Naive thymus-derived CD8-positive, alpha-beta T cell (primary cell): Measurements from ENCODE around the gene THSD4. TPM values are rescaled to one million over a fixed set of nuclear protein-coding genes. Genes with fewer than 3 reads are reported as not detected.

Source experiments
- ATAC-seq, 2 donors: fragments of 150-1000 bp; cut with Tn5 transposase in 1 of 2; sonication (Bioruptor Pico), chemical (Tn5 transposase) in 1 of 2; 1 replicate in 1 of 2; 2 replicates in 1 of 2; pipeline ENCODE4 v1.10.0; 2021; ENCODE audit warnings: mild to moderate bottlenecking in 2 of 2, moderate library complexity in 2 of 2
- POLR2A ChIA-PET: fragments of 350-600 bp; sonication (Branson Sonifier 250); formaldehyde crosslinking; loops from one replicate; lab custom pipeline; 2021; ENCODE audit warnings: antibody characterized with exemption; lab: Charles Lee
- DNase-seq, 10 donors: peaks; one replicate each; pipeline versions ENCODE4 v3.0.0 to v3.0.0-alpha.2; 2020 to 2022
- H3K27ac Mint-ChIP-seq, 10 donors: one replicate each; pipeline ENCODE4 v1.8.0; 2020 to 2022; ENCODE audit warnings: mild to moderate bottlenecking in 10 of 10, mixed read lengths in 10 of 10, moderate library complexity in 4 of 10, inconsistent platforms in 1 of 10
- H3K27me3 Mint-ChIP-seq, 5 donors: one replicate each; pipeline ENCODE4 v1.8.0; 2021 to 2022; ENCODE audit warnings: mixed read lengths in 5 of 5
- H3K36me3 Mint-ChIP-seq, 3 donors: one replicate each; pipeline ENCODE4 v1.8.0; 2020 to 2022; ENCODE audit warnings: mixed read lengths in 3 of 3, mild to moderate bottlenecking in 2 of 3, inconsistent platforms in 1 of 3
- H3K4me1 Mint-ChIP-seq, 4 donors: one replicate each; pipeline ENCODE4 v1.8.0; 2021 to 2022; ENCODE audit warnings: mixed read lengths in 4 of 4
- H3K4me3 Mint-ChIP-seq, 10 donors: one replicate each; pipeline ENCODE4 v1.8.0; 2020 to 2022; ENCODE audit warnings: mild to moderate bottlenecking in 10 of 10, mixed read lengths in 10 of 10, moderate library complexity in 6 of 10, inconsistent platforms in 1 of 10
- H3K9me3 Mint-ChIP-seq, 9 donors: one replicate each; pipeline ENCODE4 v1.8.0; 2020 to 2022; ENCODE audit warnings: mixed read lengths in 9 of 9, mild to moderate bottlenecking in 3 of 9, inconsistent platforms in 1 of 9, moderate library complexity in 1 of 9
- polyA plus RNA-seq, 3 donors: library from polyadenylated mRNA; unstranded; fragments of 300-500 nt; fragmentation: Illumina TruSeq; gene quantifications; one replicate each; pipeline ENCODE4 v1.2.3, GENCODE V29; 2021
- total RNA-seq, 8 experiments: library from RNA in 2 of 8; stranded (reverse) in 2 of 8; gene quantifications; one replicate each; pipeline ENCODE4 v1.2.3 and lab custom pipeline; 2021 to 2026

THSD4 gene
- total and polyA plus RNA-seq, 5 experiments from 2014 or later, result not detected

- ATAC-seq (no peak), DNase-seq (no peak)
- H3K4me3 Mint-ChIP-seq, result no peak overlapping the region
- H3K27me3 Mint-ChIP-seq, result peaks cover 11 to 32% (median 20%) of the 10 kb centered on the region in 5 donors
- no peak overlapping the region for H3K27ac Mint-ChIP-seq
- POLR2A ChIA-PET, result no interaction called here
- peaks cover 0 to 3% (median 0%) of the 10 kb centered on the region in 3 donors for H3K36me3 Mint-ChIP-seq
- peaks cover 0 to 13% (median 2%) of the 10 kb centered on the region in 9 donors for H3K9me3 Mint-ChIP-seq
- H3K4me1 Mint-ChIP-seq, result no peaks in the 10 kb centered on the region
Measured at GRCh38 chr15:71559616-71560015, 444.3 kb downstream of the THSD4 start.

GRCh38 chr15:71562251-71562650 lies 447.0 kb downstream of the THSD4 start:
- Mint-ChIP-seq H3K9me3 (peaks cover 0 to 13% (median 2%) of the 10 kb centered on the region in 9 donors), H3K4me1 (no peaks in the 10 kb centered on the region), H3K4me3 (no peak overlapping the region), H3K27me3 (peaks cover 11 to 38% (median 20%) of the 10 kb centered on the region in 5 donors), H3K27ac (no peak overlapping the region), H3K36me3 (peaks cover 0 to 3% (median 0%) of the 10 kb centered on the region in 3 donors)
- no peak for DNase-seq
- POLR2A ChIA-PET, result no interaction called here
- ATAC-seq, result no peak

- ATAC-seq (no peak), DNase-seq (no peak)
- no peak overlapping the region for H3K27ac Mint-ChIP-seq
- peaks cover 0 to 8% (median 2%) of the 10 kb centered on the region in 9 donors for H3K9me3 Mint-ChIP-seq
- peaks cover 18 to 47% (median 24%) of the 10 kb centered on the region in 5 donors for H3K27me3 Mint-ChIP-seq
- no peak overlapping the region for H3K4me3 Mint-ChIP-seq
- H3K4me1 Mint-ChIP-seq, result no peaks in the 10 kb centered on the region
- POLR2A ChIA-PET, result no interaction called here
- H3K36me3 Mint-ChIP-seq, result no peaks in the 10 kb centered on the region
Measured at GRCh38 chr15:71564217-71564616, 448.9 kb downstream of the THSD4 start.

- H3K9me3 Mint-ChIP-seq, result peaks cover 0 to 11% (median 0%) of the 10 kb centered on the region in 9 donors
Measured at GRCh38 chr15:71565006-71565405, 449.7 kb downstream of the THSD4 start.

GRCh38 chr15:71565631-71566160 lies 450.4 kb downstream of the THSD4 start:
- peaks cover 0 to 11% (median 0%) of the 10 kb centered on the region in 9 donors for H3K9me3 Mint-ChIP-seq
- POLR2A ChIA-PET, result no interaction called here
- DNase-seq (no peak), ATAC-seq (no peak)
- no peaks in the 10 kb centered on the region for H3K36me3 Mint-ChIP-seq
- no peak overlapping the region for H3K27ac Mint-ChIP-seq
- no peaks in the 10 kb centered on the region for H3K4me1 Mint-ChIP-seq
- H3K4me3 Mint-ChIP-seq, result no peak overlapping the region
- peaks cover 14 to 42% (median 20%) of the 10 kb centered on the region in 5 donors for H3K27me3 Mint-ChIP-seq

More at GRCh38 chr15:71565006-71565405, 449.7 kb downstream of the THSD4 start:
- no peak for DNase-seq
- Mint-ChIP-seq H3K4me1 (no peaks in the 10 kb centered on the region), H3K27me3 (peaks cover 14 to 44% (median 20%) of the 10 kb centered on the region in 5 donors), H3K36me3 (no peaks in the 10 kb centered on the region), H3K27ac (no peak overlapping the region), H3K4me3 (no peak overlapping the region)
- no peak for ATAC-seq
- POLR2A ChIA-PET, result no interaction called here

GRCh38 chr15:71566226-71566625 lies 451.0 kb downstream of the THSD4 start:
- Mint-ChIP-seq H3K27ac (no peak overlapping the region), H3K27me3 (peaks cover 12 to 37% (median 19%) of the 10 kb centered on the region in 5 donors), H3K36me3 (no peaks in the 10 kb centered on the region), H3K4me1 (no peaks in the 10 kb centered on the region), H3K9me3 (peaks cover 0 to 11% (median 0%) of the 10 kb centered on the region in 9 donors), H3K4me3 (no peak overlapping the region)
- DNase-seq (no peak), ATAC-seq (no peak)
- POLR2A ChIA-PET, result no interaction called here

GRCh38 chr15:71567173-71567572 lies 451.9 kb downstream of the THSD4 start:
- H3K27ac Mint-ChIP-seq, result no peak overlapping the region
- POLR2A ChIA-PET, result no interaction called here
- DNase-seq (no peak), ATAC-seq (no peak)
- H3K9me3 Mint-ChIP-seq, result peaks cover 0 to 11% (median 0%) of the 10 kb centered on the region in 9 donors
- H3K27me3 Mint-ChIP-seq, result peaks cover 9 to 31% (median 15%) of the 10 kb centered on the region in 5 donors
- H3K4me3 Mint-ChIP-seq, result no peak overlapping the region
- no peaks in the 10 kb centered on the region for H3K36me3 Mint-ChIP-seq
- no peaks in the 10 kb centered on the region for H3K4me1 Mint-ChIP-seq

- H3K27ac Mint-ChIP-seq, result no peak overlapping the region
- H3K36me3 Mint-ChIP-seq, result no peaks in the 10 kb centered on the region
- no peak overlapping the region for H3K4me3 Mint-ChIP-seq
- no peaks in the 10 kb centered on the region for H3K4me1 Mint-ChIP-seq
- ATAC-seq (no peak), DNase-seq (no peak)
- POLR2A ChIA-PET, result no interaction called here
- peaks cover 0 to 11% (median 0%) of the 10 kb centered on the region in 9 donors for H3K9me3 Mint-ChIP-seq
- peaks cover 9 to 32% (median 17%) of the 10 kb centered on the region in 5 donors for H3K27me3 Mint-ChIP-seq
Measured at GRCh38 chr15:71568227-71568626, 453.0 kb downstream of the THSD4 start.

GRCh38 chr15:71570736-71571135 lies 455.5 kb downstream of the THSD4 start:
- Mint-ChIP-seq H3K9me3 (peaks cover 0 to 11% (median 0%) of the 10 kb centered on the region in 9 donors), H3K4me3 (no peak overlapping the region), H3K27ac (no peak overlapping the region), H3K27me3 (peaks cover 10 to 30% (median 17%) of the 10 kb centered on the region in 5 donors), H3K36me3 (no peaks in the 10 kb centered on the region), H3K4me1 (no peaks in the 10 kb centered on the region)
- POLR2A ChIA-PET, result no interaction called here
- ATAC-seq, result no peak
- DNase-seq, result no peak

- Mint-ChIP-seq H3K4me1 (no peaks in the 10 kb centered on the region), H3K27me3 (peaks cover 10 to 30% (median 17%) of the 10 kb centered on the region in 5 donors), H3K27ac (no peak overlapping the region), H3K9me3 (peaks cover 0 to 11% (median 0%) of the 10 kb centered on the region in 9 donors), H3K4me3 (no peak overlapping the region), H3K36me3 (no peaks in the 10 kb centered on the region)
- no peak for ATAC-seq
- no peak for DNase-seq
- POLR2A ChIA-PET, result no interaction called here
Measured at GRCh38 chr15:71571641-71572040, 456.4 kb downstream of the THSD4 start.

- Mint-ChIP-seq H3K9me3 (peaks cover 0 to 11% (median 0%) of the 10 kb centered on the region in 9 donors), H3K27me3 (peaks cover 9 to 21% (median 14%) of the 10 kb centered on the region in 5 donors), H3K27ac (no peak overlapping the region), H3K4me3 (no peak overlapping the region), H3K36me3 (no peaks in the 10 kb centered on the region), H3K4me1 (no peaks in the 10 kb centered on the region)
- POLR2A ChIA-PET, result no interaction called here
- no peak for ATAC-seq
- no peak for DNase-seq
Measured at GRCh38 chr15:71572452-71573053, 457.3 kb downstream of the THSD4 start.

GRCh38 chr15:71573599-71573998 lies 458.3 kb downstream of the THSD4 start:
- H3K4me1 Mint-ChIP-seq, result no peaks in the 10 kb centered on the region
- peaks cover 0 to 11% (median 0%) of the 10 kb centered on the region in 9 donors for H3K9me3 Mint-ChIP-seq
- ATAC-seq (no peak), DNase-seq (no peak)
- H3K27me3 Mint-ChIP-seq, result peaks cover 9 to 18% (median 13%) of the 10 kb centered on the region in 5 donors
- no peak overlapping the region for H3K27ac Mint-ChIP-seq
- POLR2A ChIA-PET, result no interaction called here
- no peaks in the 10 kb centered on the region for H3K36me3 Mint-ChIP-seq
- no peak overlapping the region for H3K4me3 Mint-ChIP-seq

- Mint-ChIP-seq H3K4me3 (no peak overlapping the region), H3K9me3 (peaks cover 0 to 2% (median 0%) of the 10 kb centered on the region in 9 donors), H3K36me3 (no peaks in the 10 kb centered on the region), H3K4me1 (no peaks in the 10 kb centered on the region), H3K27me3 (peaks cover 7 to 15% (median 10%) of the 10 kb centered on the region in 5 donors), H3K27ac (no peak overlapping the region)
- POLR2A ChIA-PET, result no interaction called here
- no peak for ATAC-seq
- DNase-seq, result no peak
Measured at GRCh38 chr15:71575474-71576045, 460.3 kb downstream of the THSD4 start.
